Activated CD4-positive, alpha-beta T cell treated with anti-CD3 and anti-CD28 coated beads for 24 hours (primary cell): ENCODE measurements around the gene CBLB.

ENCODE experiments used
- DNase-seq, 2 donors: peaks; one replicate each; pipeline ENCODE4 v3.0.0-alpha.2; 2020; ENCODE audit warnings: low read depth in 2 of 2

The CBLB gene

DNA sequence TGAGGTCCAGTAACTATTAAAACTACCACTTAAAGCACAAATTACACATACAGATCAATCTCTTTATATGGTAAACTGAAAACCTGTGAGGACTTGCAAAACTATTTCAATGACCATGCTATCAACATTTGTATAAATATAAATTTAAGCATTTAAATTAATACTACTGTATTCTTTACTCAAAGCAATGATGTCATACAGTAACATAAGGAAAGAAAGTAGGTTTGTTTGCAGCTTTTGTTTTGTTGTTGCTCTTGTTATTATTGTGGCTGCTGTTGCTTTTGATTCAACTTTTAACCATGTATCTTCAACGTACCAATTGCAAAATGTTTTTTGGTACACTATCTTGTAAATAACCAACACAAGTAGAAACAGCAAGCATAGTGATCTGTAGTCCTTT lies 22.0 kb downstream of the CBLB start:
- no peak for DNase-seq

DNA sequence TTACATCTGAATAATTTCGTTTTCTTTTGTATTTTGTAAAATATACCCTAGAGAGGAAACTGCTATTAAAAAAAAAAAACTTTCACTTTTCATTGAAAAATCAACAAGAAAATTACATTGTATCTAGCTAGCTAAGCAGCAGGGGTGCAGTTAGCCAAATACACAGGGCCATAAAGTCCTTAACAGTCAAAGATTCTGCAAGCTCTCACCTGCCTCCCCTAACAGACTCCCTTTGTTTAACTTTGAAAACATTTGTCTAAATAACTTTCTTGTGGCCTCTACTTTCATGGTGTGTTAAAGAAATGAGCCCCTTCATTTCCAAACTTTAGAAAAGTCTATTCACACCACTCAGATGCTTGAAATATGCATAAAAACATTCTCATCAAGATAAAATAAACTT lies 23.3 kb downstream of the CBLB start:
- DNase-seq: no peak

DNA sequence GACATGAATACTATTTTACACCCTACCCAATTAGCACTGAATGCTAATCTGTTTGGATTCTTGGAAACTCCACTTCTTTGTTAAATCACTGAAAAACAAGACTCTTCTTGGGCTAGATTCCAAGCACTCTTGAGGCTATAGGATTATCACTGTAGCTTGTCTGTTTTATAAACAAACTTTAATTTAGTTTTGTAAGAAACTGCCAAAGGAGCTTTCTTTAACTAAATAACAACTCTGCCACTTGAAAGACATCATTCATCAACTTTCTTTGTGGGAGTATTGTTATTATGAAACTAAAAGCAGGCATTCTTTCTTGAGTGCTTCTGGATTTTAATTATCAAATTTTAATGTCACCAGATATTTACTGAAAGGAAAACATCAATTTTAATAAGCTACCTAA lies 24.1 kb downstream of the CBLB start:
- no peak for DNase-seq

DNA sequence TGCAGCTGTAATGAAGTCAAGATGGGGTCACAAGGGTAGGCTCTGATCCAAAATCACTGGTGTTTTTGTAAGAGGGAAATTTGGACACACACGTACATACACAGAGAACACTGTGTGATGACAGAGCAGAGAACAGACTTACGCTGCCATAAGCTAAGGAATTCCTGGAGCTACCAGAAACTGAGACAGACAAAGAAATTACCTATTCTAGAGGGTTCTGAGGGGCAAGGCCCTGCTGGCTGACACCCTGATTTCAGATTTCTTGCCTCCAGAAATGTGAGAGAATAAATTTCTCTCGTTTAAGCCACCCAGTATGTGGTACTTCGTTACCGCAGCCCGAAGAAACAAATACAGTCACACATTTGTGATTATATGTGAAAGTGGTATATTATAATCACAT lies 24.8 kb downstream of the CBLB start:
- no peak for DNase-seq

DNA sequence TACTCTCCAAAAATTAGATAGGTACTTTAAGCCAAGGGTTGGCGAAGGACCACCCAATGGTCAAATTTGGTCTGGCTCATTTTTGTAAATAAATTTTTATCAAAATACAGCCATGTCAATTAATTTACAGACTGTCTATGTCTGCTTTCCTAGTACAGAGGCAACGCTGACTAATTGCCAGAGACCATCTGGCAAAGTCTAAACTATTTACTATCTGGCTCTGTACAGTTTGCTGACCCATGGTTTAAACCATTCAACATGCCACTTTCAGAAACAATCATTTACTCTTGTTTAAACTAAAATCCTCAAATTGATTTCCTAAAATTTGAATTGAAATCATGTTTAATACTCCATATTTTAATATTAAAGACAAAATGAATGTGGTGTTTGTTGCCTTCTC lies 25.9 kb downstream of the CBLB start:
- no peak for DNase-seq

DNA sequence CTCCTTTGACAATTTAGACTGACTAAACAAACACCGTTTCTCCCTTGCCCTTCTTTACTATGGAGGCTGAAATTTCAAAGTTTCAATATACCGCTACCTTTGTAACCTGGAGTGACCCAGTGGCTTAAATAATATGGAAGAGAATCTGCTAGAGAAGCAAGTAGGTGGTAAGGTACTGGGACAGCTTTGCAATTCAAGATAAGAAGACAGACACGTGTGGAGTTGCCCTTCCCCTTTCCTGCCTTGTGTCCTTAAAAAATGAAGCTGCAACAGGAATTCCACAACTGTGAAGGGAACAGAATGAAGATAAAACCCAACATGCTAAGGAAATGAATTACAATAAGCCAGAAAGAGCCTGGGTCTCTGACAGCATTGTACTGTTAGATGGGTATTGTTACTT lies 26.4 kb downstream of the CBLB start:
- DNase-seq: no peak

DNA sequence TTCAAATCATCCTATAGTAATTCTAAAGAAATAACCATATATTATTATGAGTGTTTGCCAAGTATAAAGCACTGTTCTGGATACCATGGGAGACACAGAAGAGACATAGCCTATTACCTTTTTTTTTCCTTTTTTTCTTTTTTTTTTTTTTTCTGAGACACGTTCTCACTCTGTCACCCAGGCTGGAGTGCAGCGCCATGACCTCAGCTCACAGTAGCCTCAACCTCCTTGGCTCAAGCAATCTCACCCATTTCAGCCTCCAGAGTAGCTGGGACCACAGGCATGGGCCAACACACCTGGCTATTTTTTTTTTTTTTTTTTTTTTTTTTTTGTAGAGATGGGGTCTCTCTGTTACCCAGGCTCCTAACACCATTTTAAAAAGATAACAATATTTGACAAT lies 30.9 kb downstream of the CBLB start:
- DNase-seq: no peak

DNA sequence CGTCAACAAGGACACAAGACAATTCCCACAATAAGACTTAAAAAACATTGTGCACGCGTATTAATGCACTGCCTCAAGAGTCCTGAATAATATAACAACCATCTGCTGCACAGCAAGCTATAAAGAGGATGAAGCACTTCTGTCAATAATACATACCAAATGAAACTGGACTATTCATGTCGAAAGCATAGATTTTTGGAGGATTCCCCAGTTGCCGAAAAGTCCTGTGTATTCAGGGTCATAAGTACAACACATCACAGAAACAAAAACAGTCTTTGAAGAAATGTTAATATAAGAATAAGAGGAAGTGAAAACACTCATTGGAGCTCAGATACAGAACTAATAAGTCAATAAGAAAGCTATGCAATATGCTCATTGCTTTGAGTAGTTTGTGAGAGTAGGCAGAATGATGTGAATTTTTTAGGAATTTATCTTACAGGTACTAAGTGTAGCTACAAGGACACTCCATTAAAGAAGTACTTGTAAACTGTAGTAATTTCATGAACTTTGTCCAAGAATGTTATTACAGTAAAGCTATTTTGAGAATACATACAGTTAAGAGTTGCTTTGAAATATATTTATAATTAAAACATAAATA lies 31.6 kb downstream of the CBLB start:
- no peak for DNase-seq

DNA sequence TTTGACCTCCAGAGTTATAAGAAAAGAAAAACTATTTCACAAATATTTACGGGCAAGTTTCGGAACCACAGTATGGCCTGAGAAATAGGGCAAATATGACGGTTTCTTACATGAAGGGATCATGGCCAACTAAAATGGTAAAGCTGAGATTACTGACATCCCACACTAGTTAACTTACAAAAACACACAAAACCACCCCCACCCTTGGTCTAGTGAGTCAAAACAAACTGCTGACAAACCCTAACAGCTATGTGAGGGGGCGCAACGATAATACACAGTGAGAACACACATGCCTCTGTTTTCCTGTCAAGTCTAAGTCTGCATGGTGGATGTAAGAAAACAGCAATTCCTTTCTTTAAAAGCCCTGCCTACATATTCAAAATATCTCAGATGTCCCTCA lies 32.3 kb downstream of the CBLB start:
- DNase-seq: peak in 1 of 2 donors; percentile 24

DNA sequence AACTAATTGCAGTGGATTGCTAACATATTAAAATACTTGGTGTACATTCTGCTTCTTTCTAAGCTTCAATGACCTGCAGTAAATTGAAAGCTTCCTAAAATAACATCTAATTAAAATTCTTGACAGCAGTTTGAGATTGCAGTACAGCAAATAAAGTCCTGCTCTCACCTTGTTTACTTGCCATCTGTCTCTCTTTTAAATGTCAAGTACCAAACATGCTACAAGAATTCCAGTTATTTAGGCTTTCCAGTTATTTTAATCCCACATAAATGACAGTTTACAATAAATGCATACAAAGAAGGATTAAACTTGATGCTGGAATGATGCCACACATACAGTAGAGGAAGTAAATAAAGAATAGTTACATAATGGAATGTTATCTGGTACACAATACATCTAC lies 33.2 kb downstream of the CBLB start:
- DNase-seq: no peak

DNA sequence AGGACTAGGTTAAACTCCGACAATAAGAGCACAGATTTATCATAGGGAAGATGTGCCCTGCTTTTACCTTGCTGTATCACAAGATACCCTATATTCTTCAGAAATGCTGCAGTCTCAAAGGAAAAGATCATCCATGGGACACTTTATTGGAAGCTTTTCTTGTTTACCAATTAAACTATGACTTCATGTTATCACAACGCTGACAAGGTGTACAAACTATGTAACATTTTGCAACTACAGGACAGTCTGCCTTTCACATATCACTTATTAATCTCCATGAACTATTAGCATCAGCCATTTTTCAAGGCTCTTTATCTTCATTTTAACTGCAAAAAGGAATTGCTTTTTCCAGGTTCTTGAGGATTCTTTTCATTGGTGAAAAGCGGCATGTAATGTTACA lies 34.0 kb downstream of the CBLB start:
- no peak for DNase-seq

DNA sequence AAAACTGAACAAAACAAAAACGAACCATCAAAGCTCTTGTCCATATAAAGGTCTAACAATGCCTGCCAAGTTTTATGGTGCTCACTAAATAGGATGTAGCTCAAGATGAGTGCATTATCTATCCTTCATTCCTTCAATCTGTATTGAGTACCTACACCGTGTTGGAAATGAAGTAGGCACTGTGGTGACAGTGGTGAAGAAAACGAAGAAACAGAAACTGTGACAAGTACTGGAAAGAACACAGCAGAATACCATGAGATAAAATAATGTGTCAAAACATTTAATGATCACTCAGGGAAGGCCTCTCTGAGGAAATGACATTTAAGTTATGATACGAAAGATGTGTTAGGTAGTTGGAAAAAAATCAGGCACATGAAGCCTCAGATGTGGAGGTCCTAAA lies 36.2 kb downstream of the CBLB start:
- no peak for DNase-seq

DNA sequence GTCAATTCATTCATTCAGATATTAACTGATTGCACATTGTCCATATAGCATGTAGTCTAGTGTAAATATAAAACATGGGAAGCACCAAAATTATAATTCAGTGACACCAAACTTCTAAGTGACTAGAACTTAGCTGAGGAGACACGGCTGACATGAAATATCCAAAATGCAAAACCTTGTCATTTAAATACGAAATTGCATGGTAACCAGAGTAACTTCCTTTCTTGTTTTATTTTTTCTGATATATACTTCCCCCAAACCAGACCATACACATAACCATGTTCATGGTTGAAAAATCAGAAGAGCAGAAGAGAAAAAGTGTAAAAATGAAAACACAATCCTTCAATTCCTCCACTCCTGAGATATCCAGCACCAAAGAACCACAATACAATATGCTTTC lies 38.0 kb downstream of the CBLB start:
- no peak for DNase-seq

DNA sequence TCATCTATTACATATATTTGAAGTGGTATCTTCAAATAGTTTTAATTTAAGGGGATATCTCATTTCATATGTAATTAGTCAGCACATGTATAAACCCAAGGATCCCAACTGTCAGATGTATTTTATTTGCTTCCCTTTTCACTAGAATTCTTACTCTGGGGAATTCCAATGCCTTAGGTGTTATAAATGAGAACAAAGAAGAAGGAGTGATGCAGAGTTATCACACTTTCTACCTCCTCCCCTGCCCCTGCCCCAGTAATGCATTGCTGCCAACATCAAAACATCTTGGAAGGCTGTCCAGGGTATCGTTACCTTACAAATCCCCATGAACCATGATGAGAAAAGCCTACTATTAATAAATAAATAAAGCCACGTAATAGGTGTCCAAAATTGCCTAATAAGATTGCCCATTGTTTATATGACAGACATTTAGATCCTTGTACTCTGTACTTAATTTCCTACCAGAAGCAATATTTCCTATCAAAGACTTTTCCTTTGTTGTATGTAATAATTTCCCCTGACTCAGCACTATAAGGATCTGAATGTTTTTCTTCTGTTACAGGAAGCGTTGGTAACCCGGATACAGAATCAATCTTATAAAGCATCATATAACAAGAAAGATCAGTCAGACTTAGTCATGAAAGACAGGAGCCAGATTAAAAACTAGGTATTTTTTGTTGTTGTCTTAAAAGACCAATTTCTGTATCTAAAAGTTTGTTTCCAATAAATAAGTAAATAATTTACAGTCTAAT lies 38.8 kb downstream of the CBLB start:
- DNase-seq: no peak

DNA sequence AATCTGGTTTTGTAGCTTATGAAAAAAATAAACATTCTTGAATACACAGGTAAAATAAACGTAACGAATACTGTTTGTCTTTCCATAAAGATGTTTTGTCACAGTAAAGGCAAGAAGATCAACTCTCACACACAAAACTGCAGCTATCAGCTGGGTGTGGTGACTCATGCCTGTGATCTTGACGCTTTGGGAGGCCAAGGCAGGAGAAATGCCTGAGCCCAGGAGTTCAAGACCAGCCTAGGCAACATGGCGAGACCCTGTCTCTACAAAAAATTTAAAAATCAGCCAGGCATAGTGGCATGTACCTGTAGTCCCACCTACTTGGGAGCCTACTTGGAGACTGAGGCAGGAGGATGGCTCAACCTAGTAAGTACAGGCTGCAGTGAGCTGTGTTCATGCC lies 39.6 kb downstream of the CBLB start:
- DNase-seq: no peak

DNA sequence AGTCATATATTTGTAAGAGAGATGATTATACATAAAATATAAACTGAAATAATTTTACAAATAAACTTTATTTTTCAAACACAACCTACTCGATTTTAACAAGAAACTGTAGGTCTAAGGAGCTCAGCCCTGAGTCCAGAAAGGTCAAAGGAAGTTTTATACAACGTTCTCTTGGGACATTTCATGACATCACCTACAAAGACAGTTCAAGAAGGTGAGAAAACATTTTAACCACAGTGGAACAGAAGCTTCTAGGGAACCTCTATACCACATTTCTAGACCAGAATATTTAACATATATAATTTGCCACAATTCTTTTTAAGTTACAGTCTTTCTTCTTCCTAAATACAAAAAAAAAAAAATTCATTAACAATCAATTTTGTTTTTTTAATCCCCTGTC lies 40.1 kb downstream of the CBLB start:
- no peak for DNase-seq

DNA sequence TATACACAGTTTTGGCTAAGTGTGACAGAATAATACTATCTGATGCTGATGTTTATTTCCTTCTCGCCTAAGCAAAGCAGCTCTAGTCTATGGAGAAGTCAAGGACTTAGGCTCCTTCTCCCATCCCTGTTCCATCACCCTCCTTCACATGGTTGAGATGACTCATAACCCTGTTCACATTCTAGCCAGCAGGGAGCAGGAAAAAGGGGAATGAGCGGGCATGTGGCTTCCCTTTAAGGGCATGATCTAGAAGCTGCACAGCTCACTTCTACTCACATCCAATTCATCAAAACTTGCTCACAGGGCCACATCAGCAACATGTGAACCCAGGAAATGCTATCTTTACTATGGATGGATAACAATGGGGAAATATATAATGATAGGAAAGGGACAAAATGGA lies 40.9 kb downstream of the CBLB start:
- DNase-seq: no peak

DNA sequence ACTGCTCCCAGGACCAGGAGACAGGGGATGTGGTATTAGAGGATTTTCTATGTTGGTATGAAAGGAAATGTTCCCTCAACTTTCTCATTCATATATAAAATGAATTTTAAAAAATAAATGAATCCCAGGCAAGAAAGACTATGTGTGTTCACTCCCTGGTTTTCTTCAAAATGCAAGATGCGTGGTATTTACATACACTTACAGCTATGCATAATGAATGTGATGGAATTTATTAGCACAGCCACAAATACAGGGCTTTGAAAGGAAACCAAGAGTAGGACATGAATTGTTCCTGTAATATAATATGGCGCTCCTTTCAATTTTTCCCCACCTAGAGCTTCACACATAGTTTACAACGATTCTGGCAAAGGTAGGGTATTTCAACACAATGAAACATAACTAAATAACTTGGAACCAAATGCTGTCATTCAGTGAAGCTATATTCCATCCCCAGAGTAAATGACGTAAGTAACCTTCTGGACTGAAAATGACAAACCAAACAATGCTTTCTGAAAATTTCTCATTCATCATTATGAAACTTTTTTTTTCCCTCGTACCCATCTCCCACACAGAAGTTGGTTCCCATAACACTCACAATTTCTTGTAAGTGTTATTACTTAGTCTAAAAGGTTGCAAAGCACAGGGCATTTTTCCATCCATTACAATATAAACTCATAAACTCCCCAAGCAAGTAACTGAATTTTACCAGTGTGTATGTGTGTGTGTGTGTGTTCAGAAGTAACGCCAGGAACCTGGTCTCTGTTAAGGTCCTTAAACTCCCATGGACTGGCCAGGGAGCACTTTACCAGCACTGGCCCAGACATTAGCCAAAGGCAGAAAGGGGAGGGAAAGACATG lies 41.8 kb downstream of the CBLB start:
- no peak for DNase-seq

DNA sequence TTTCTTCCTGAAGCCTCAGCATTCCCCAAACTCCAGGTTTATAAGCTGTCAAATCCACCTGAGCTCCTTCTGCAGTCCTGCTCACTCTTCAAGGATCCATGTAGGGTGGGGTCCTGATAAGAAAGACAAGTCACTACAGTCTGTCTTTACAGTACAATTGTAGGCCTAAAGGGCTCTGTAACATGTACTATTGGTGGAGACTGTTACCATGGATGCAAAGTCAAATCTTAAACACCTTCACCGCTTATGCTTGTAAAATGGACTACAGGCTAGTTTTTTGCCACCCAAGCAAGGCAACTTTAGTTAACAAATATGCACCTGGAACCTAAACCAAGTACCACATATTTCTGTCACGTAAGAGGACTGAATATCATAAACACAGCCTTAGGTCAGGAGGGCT lies 44.7 kb downstream of the CBLB start:
- no peak for DNase-seq

DNA sequence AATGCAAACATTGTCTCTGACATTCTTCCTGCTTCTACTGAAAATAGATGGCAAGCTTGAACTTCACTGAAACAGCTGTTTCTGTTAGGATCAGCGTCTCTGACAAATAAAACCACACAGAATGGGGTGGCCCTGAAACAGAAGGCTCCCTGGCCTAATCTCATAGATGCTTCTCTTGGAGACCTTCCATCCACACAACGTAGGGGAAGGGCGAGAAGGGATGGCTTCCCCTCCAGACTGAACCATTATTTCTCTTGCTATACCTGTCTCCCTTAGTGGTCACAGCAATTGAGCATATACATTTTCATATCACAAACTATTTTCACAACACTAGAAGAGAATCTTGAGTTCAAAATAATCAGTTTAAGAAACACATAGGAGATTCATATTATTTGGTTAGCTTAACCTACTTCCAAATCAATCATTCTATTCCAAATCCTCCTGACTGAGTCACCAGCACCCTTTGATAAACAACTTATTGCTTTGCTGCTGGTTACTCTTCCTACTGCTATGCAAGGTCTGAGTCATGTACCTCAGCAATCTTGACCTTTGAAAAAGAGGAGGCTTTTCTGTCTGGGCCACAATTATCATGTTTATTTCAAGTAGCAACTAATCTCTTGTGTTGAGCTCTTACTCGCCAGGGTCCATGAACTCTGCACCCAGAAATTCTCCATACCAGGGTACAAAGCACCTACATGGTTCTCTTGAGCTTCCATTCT lies 45.5 kb downstream of the CBLB start:
- DNase-seq: no peak

DNA sequence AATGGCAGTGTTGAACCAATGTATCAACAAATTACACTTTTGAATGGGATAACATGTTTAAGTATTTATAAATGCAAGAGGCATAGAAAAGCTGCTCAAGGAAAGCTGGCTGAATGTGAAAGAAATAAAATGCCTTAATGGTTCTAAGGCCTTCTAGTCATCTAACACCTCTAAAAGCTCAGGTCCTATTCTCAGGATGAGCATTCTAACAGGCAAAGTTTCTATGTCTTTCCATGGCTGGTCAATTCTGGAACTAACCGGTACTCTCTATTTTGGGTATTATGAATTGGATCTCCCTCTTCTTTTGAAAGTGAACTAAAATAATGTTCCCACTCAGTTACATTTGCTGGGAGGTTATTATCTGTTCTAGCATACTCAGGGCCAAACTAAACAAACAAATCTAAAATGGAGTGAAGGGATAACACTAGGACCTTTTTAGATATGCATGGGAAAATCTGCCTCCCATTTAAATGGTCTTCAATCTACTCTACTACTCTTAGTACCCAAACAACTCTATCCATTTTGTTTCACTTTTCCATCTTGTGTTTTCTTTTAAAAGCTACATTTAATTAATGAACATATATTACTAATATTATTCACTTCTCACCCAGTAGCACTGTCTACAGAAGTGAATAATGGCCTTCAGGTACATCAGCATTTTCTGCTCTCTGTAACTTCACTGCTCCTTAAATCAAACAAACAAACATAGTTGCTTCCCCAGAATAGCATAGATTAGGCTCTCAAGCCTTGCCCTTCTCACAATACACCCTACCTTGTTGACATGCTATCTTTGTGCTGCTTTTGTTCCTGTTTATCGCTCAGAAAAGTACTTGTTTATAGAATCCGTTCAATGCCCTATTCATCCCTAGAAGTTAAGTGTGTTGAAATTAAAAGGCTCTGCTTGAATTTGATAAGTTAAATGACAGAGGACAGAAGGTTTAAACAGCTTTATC lies 46.4 kb downstream of the CBLB start:
- no peak for DNase-seq
